Hepatic stellate cell (primary cell): ENCODE measurements around the gene MSL3.

Experiments
- DNase-seq: peaks from one replicate; pipeline ENCODE4 v3.0.0; 2011; ENCODE audit warnings: low spot score

MSL3 gene, protein sequence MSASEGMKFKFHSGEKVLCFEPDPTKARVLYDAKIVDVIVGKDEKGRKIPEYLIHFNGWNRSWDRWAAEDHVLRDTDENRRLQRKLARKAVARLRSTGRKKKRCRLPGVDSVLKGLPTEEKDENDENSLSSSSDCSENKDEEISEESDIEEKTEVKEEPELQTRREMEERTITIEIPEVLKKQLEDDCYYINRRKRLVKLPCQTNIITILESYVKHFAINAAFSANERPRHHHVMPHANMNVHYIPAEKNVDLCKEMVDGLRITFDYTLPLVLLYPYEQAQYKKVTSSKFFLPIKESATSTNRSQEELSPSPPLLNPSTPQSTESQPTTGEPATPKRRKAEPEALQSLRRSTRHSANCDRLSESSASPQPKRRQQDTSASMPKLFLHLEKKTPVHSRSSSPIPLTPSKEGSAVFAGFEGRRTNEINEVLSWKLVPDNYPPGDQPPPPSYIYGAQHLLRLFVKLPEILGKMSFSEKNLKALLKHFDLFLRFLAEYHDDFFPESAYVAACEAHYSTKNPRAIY

DNA sequence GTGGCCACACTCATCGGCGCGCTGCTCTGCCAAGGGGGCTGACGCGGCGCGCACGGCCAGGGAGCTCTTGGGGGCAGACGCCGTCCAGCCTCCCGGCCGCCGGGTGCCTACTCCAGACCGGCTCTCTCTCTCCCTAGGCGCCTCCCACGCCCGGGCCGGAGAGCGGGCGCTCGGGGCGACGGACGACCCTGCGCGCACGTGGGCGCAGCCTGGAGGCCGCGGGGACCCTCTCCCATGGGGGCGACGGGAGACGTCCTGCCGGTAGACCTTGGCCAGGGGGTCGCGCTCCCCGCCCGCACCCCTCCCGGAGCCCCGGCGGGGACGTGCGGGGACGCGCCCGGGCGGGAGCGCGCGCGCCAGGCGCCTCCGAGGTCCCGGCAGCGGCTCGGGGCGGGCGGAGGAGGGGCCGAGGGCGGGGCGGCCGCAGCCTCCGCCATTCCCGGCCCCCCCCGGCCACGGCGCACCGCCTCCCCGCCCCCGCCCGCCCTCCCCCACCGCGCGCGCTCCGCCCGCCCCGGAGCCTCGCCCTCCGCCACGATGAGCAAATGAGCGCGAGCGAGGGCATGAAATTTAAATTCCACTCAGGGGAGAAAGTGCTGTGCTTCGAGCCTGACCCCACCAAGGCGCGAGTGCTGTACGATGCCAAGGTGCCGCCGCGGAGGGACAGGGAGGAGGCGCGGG, at the start of gene MSL3:
MSL3 (plus strand) TSS at position 519 of the 681 bp plus-strand sequence; CDS start at position 546, 27 bp downstream.
- DNase-seq = peak; percentile 62

DNA sequence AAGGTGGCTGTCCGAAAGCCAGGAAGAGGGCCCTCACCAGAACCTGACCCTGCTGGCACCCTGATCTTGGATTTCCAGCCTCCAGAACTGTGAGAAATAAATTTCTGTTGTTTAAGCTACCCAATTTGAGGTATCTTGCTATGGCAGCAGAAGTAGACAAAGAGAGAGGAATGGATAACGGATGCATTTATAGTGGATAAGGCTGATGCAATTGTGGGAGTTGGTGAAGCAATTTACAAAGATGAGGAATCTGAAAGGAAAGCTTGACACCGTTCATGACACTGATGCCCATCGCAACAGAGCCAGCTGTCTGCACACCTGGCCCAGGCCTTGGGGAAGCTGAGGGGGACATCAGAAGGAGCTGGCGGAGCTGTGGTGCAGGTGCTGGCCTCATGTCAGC, 35.7 kb upstream of the MSL3 start:
- no peak for DNase-seq

DNA sequence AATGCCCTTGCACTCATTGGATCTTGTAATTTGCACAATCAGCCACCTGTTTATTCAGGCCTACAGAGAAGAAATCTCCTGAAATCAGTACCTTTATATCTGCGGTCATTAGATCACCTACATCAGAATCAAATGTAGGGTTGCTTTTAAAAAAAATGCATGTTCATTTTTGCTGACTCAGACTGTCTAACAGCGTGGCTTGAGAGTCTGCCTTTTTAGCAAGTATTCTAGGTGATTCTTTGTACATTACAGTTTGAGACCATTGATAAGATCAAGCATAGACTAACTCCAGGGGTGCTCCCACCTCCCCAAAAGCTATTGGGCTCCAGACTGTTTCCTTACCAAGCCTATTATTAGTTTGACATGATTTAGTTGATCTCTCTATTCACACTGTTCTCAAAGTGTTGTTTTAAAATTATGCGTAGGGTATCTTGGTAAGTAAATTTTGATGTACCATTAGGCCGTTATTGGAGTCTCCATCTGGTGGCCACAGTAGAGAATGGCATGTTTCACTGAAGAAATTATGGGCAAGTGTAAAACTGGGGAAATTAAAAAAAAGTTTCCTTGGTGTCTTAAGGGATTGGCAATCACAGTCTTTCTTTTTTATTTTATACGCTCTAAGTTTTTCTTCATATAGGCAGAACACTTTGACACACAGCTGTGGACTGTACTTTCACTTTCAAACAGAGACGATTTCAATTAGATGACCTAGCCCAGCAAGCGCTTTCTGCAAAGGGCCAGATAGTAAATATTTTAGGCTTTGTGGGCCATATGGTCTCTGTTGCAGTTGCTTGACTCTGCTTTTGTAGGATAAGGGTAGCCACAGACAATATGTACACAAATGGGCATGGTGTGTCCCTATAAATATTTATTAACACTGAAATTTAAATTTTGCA, 33.7 kb upstream of the MSL3 start:
- peak; percentile 22 for DNase-seq

DNA sequence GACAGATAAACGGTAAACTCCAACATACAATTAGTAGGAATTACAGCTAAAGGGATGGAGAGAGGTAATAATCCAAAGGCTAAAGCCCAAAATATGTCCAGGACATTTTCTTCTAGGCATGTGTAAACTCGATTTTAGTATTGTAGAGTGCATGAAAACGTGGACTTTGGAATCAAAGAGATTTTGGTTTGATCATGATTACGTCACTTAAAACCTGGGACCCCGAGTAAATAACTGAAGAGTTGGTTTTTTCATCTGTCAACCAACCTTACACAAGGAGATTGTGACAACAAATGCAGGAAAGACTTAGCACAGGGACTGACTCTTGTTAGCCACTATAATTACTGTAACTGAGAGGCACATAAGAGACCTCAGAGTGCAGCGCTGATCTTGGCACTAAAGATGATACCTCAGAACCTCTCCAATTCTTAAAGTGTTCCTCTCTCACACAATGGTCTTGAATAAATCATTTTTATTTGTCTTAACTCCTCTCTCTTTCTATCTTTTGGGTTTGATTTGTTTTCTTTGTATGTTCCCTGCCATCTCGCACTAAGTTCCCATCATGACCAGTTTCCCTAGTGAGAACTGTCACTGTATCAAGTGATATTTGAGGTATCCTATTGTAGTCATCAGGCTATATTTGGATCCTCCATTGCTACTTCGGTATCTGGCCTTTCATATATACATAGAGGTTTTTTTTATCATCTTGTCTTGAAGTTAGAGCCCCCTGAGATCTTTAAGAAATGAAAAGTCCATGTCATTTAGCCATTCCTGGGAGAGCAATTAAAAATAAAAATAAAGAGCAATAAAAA, 32.2 kb upstream of the MSL3 start:
- no peak for DNase-seq

DNA sequence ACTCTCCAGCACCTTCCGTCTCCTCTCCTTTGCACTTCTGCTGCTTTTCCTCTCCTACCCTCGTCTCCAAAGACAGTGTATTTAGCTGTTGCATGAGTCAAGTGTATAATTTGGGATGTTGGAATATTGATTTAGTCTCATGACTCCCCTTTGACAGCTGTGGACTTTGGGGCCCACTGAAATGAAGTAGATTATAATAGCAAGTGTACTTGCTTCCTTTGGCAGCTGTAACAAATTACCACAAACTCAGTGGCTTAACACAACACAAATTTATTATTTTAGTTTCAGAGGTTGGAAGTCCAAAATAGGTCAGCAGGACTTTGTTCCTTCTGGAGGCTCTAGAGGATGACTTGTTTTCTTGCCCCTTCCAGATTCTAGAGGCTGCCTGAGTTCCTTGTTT, 29.5 kb upstream of the MSL3 start:
- DNase-seq = no peak

DNA sequence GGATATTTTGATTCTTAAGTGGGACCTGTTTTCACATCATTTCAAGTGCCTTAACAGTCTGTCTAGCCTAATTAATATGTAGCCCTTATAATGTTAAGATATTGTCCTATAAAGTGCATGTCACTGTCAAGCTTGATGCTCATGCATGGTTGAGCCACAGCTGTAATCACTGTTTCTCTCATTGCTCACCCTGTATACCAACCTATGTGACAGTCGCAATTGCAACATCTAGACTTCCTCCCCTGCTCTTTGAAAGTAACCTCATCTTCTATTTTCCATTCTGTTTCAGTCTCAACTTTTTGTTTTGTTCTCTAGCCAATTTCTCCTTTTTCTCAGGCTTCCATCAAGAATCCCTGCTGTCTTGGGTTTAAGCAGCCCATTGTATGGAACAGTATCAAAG, 24.4 kb upstream of the MSL3 start:
- no peak for DNase-seq

DNA sequence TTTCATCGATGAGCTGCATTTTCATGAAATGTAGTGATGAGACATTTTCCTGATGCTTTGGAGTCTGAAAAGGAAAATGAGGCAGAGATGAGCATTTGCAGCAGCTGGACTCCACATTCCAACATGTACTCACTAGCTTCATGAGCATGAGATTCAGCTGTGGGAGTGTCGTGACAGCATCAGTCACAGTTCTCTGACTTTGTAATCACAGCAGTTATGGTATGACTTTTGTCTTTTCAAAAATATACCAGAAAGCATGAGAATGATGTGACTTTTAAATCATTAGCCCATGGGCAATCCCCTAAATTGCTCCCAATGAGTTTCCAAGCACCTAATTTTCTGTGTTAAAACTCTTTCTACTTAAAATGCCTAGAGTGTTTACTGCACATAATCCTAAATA, 18.3 kb upstream of the MSL3 start:
- DNase-seq = no peak

DNA sequence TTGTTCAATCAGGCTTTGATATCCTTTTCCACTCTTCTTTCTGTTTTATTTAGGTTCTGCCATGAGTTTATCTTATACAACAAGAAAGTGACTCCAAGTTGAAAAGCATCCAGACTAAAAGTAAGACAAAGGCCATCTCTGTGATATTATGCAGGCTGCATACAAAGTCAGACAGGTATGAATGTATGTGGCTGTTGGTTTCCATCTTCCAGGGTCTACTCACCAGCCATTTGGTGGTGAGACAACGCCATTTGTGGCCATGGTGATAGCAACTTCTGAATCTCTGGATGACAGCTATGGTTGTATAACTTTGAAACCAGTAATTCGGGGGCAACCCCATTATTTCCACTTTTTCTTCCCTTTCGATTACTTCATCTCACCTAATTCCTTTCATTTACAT, 17.2 kb upstream of the MSL3 start:
- DNase-seq = no peak

DNA sequence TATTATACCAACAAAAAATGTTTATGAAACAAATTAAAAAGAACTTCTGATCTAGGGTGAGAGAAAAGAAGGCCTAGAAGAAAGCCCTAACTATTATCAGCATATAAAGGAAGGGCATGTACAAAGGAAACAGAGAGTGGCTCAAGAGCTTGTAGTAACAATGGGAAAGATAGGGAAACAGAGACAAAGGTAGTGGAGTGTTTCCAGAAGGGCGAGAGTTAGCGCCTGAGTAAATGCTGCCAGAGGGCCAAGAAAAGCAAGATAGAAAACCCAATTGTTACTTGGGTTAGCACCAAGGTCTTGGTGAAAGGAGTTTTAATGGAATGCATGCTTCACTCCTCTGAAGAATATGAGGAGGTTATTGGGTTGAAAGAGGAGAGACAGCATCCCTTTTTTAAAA, 16.5 kb upstream of the MSL3 start:
- no peak for DNase-seq

DNA sequence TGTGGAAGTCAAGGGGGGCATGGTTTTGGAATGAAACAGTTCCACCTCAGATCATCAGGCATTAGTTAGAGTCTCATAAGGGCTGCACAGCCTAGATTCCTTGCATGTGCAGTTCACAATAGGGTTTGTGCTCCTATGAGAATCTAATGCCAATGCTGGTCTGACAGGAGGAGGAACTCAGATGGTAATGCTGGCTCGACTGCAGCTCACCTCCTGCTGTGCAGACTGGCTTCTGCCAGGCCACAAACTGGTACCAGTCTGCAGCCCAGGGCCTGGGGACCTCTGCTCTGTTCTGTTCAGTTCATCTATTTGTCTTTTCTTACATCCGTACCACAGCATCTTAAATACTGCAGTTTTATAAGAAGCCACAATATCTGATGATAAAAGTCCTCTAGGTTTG, 12.2 kb upstream of the MSL3 start:
- no peak for DNase-seq

DNA sequence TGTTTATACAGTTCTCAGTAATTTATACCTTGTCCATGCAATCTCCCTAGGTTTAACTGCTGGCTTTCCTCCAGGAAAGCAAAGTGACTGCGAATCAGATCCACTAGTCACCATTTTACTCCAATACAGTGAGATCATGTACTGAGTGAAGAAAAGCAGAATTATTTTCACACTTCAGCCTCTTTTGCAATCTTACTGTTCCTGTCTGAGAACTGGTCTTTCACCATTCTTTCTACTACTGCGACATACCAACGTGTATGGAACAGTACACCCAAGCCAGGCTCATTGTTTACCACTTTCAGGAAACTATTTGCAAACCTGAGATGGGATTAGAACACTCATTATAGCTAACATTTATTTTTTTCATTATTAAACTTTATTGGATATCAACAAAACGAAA, 8.0 kb upstream of the MSL3 start:
- no peak for DNase-seq

DNA sequence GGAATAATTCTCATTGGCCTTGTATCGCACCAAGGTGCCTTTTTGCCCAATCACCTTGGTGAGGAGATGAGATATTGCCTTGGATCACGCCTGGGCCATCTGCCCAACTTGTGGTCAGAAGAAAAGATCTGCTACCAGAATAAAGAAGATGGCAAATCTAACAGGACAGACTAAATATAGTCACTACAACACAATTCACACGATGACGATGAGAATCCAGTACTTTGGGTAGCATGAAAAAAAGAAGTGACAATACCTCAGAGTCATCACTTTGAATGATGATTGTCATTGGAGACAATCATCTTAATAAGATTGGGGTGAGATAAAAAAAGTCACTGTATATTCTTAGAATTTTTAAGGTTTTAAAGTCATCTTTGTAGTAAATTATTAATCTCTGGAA, 7.3 kb upstream of the MSL3 start:
- no peak for DNase-seq

DNA sequence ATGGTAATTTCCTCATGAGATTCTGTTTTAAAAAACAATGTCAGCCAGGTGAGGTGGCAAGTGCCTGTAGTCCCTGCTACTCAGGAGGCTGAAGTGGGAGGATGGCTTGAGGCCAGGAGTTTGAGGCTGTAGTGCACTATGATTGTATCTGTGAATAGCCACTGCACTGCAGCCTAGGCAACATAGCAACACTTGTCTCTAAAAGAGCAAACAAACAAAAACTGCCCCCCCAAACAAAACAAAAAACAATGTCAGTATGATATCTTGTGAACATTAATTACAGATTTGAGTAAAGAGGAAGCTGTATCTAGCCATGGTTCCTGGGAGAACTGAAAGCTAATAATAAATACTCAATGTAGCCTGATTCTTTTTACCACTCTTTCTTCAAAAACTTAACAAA, 6.8 kb upstream of the MSL3 start:
- DNase-seq = no peak

DNA sequence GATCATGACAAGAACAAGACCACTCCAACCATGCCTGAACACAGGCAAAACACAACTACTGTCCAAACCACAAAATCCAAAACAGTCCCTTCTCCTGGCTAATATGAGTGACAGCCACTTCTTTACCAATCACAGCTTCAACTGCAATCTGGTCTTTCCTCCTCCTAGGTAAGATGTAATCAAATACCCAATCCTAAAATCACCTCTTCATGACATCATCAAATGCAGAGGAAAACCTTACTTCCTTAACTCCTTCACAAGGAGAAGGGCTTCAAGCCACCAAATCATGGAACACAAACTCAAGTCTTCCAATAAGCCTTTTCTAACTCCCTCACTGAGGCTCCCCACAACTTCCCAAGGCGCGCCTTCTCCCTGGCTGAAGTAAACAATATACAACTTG, 4.4 kb upstream of the MSL3 start:
- DNase-seq = no peak

DNA sequence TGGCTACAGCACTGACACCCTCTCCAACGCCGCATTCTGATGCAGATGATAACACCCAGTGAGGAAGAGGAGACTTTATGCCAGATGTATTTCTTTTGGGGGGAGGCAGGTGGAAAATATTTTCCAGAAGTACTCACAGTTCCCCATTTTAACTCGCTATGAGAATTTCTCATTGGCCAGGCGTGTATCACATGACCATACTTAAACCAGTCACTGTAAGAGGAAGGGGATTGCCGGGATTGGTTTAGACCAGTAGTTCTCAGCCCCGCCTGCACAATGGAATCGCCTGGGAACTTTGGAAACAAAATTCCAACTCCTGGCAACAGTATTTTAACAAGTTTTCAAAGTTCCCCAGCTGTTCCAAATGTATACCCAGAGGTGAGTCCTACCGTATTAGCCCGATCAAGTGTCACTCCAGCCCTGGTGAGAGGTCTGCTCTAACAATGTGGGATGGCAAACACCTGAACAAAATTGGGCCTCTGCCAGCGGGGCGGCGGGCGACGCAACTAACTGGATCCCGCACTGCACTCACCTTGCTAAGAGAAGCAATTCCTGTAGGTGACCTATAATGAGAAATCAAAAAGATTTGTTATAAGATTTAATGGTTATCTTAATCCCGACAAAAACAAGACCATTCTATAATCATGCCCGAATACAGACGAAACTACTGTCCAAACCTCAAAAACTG, 2.9 kb upstream of the MSL3 start:
- no peak for DNase-seq

DNA sequence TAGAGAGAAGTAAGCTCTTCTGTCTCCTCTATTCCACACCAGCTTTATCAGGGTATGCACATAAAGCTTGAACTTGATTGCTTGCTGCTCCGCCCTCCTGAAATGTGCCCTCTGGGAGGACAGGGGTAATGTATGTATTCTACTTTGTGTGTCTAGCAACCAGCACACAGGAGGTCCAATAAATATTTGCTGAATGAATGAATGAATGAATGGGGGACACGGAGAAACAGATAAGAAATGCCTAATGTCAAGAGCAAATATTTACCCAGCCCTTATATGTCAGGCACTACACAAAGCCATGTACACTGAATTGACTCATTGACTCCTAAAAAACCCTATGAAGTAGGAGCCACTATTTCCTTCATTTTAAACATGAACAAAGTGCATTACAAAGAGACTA, 2.3 kb upstream of the MSL3 start:
- DNase-seq = no peak

DNA sequence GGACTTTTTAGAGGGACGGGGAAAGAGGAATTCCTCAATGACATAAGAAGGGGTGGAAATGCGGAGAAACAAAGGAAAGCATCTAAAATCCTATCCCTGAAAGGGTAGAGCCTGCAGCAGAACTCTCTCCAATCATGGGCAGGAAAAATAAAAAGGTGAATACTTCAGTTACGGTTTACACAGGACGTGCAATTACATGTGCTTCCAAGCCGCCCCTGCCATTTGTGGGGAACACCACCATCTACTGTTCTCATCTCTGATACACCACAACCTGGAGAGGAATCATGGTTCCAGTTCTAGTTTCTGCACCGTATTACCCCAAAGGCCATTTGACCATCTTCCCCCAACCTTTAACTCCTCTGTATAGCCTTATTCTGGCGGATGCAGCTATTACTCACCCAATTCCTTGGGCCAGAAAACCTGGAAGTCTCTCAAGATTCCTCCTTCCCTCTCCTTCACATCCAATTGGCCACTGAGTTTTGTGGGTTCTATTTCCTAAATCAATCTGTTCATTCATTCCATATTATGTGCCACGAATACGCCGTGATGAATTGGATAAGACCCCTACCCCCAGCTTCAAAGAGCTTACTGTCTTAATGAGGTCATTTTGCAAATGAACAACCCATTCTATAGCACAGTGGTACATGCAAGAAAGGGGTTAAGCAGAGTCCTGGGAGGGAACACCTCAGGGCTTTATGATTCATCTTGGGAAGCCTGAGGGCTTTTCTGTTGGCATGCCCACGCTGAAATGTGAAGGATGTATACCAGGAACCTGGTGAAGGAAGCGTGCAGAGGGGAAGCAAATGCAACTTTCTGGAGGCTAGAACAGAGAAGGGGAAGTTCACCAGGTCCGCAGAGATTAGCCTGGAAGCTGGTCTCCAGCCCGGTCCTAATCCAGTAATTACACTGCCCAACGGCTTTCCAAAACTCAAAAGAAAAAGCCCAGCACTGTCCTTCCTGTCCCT, 1.4 kb upstream of the MSL3 start:
- no peak for DNase-seq

DNA sequence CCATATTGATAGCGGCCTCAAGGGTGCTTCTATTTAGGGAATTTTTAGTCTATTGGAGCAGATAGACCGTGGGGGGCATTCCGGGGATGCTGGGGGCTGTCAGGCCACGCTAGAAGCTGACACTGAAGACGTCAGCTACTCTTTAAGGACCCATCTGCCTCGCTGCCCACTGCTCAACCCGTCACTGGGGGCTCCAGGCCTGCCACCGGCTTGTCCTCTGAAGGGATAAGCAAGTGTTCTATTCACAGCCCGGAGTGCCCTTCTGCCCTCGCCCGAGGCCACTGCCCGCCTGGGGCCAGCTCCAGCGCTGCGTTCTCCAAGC, 679 bp upstream of the MSL3 start:
- DNase-seq = no peak

DNA sequence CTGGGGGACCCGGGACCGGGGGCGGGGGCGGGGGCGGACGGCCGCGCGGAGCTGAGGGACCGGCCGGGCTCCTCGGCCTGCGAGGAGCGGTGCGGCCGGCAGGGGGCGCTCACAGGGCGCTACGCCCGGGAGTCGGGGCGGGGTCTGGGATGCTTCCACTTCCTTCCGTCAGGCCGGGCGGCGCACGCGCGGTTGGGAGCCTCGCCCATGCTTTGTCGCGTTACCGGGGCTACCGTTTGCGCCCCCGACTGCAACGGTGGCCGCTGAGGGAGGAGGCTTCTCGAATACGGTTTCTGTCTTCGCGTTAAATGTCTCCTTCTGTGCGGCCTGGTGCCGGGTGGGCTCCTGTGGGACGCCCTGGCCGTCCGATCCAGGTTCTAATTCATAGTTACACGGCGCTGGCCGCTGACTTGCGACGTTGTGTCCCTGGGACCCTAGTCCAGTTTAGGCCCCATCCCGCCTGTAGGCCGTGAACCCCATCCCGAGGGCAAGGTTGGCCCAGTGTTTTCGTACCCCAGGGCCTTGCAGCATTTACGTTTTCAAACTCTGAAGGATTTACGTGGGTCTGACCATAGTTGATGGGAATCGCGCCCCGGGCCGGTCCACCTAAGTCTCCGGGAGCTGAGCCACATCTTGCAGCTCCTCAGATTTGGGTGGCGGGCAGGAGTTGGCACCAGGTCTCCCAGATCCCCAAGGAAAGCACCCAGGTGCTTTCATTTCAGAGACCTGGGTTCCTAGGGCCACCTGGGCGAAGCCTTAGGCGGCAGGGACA, 549 bp downstream of the MSL3 start:
- DNase-seq = peak; percentile 77
